ENCODE measurements around the gene DGUOK.

GRCh38 chr2:73998451-73998850 lies 71.8 kb downstream of the DGUOK start:
- TF ChIP-seq ZNF274 (IDR thresholded peaks at IDR 0.05; ENCODE audit: low read depth, low read length) (no peak), YY1 (IDR thresholded peaks at IDR 0.05; ENCODE audit: insufficient read depth, insufficient read length) (no peak), SUZ12 (IDR thresholded peaks at IDR 0.05; ENCODE audit: extremely low read depth, insufficient read depth, insufficient read length) (no peak)

Data from NT2/D1 (cell line).